K562 (cell line): ENCODE results near the gene KAT7.

Experiments
- BACH1 ChIP-seq: fragments of 200-800 bp; sonication (Bioruptor generic); IDR thresholded peaks from 2 replicates; pipeline ENCODE4 v1.6.1; 2016; ENCODE audit warnings: missing genetic modification characterization, missing compliant biosample characterization
- CEBPB ChIP-seq: fragments of 450-650 bp; IDR thresholded peaks from 2 replicates; pipeline ENCODE4 v1.6.1; 2016; ENCODE audit warnings: missing genetic modification characterization, missing compliant biosample characterization
- MAFK ChIP-seq: IDR thresholded peaks from 2 replicates; pipeline ENCODE4 v1.6.1; 2011; ENCODE audit warnings: low read length, improper control_type of control experiment
- TF ChIP-seq, protein P1 (sequence below): sonication (generic); formaldehyde crosslinking; IDR thresholded peaks from 2 replicates; pipeline ENCODE4 v1.8.0; 2023; ENCODE audit warnings: mild to moderate bottlenecking, missing genetic modification reagents

DNA sequence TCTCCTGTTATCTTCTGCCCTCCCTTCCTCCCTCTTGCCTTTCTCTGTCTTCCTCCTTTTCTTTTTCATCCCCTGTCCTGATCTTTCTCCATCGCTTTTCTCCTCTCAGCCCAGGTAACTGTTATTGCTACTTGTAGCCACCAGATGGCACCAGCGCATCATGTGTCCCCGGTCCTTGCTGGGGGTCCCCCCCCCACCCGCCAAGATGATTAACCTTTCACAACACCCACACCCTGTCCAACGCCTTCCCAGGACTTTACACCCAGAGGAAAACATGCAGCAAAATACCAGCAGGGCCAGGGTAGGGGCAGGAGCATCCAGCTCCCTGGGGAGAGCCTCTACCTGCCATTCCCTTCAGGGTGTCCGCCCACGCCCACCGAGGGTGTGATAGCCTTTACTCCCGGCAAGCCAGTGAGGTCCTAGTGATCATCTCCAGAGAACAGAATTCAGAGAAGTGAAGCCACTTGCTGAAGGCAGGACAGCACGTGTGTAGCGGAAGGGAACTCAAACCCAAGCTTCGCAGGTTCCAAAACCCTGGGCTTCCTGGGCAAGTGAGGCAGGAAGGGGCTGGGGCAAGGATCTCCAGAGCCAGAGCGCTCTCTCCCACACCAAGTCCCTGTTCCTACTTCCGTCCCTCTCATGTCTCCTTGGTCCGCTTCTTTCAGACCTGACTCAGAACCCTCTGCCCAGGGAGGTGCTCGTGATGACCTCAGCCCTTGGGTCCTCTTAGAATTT is 72.8 kb downstream of the KAT7 start:
- TF ChIP-seq CEBPB (tag) (peak; percentile 69), MAFK (no peak), BACH1 (tag) (no peak)
- TF ChIP-seq, protein P1, sequence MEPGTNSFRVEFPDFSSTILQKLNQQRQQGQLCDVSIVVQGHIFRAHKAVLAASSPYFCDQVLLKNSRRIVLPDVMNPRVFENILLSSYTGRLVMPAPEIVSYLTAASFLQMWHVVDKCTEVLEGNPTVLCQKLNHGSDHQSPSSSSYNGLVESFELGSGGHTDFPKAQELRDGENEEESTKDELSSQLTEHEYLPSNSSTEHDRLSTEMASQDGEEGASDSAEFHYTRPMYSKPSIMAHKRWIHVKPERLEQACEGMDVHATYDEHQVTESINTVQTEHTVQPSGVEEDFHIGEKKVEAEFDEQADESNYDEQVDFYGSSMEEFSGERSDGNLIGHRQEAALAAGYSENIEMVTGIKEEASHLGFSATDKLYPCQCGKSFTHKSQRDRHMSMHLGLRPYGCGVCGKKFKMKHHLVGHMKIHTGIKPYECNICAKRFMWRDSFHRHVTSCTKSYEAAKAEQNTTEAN (CRISPR knock-in tag) = no peak
